Measurements from ENCODE around the gene CRIM1.
"Not testable (repeated sequence)": the region's sequence is repeated elsewhere in the genome, so short reads cannot be mapped to it uniquely, and the experiment has no call there.

The CRIM1 gene

GRCh38 chr2:36351736-36352349 lies 3.7 kb upstream of the CRIM1 start:
- DNase-seq (ENCODE audit: low spot score): peak; percentile 7

DNA sequence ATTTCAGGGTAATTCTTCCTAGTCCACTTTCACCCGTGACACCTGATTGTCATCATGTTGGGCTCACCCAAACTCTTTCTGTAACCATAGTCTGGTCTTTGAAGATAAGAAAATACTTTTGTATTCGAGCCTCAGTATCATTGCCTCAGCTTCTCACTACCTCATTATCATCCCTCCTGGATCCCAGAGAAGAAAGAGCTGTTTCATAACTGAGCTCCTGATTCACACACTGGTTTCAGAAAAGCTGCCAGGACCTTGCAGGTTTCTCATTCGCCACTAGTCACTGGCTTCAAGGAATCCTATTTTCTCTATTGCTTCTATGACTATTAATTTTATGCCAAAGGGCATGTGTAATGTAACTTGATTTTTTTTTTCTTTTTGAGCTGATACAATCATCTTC lies 2.9 kb upstream of the CRIM1 start:
- DNase-seq (ENCODE audit: low spot score): no peak

DNA sequence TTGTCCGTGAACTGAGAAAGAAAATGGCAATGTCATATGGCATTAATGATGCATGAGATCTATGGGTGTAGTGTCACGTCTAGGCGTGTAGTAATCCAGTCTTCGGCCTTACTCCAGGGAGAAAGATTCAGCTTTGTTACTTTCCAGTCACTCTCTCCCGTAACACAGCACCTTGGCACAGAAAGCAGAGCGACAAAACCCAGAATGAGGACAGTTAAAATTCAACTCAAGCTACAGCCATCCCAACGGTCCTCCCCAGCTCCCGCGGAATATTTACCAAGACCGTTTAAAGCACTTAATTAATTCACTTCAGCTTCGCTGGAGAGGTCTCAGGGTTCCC lies 797 bp upstream of the CRIM1 start:
- no peak for DNase-seq (ENCODE audit: low spot score)

DNA sequence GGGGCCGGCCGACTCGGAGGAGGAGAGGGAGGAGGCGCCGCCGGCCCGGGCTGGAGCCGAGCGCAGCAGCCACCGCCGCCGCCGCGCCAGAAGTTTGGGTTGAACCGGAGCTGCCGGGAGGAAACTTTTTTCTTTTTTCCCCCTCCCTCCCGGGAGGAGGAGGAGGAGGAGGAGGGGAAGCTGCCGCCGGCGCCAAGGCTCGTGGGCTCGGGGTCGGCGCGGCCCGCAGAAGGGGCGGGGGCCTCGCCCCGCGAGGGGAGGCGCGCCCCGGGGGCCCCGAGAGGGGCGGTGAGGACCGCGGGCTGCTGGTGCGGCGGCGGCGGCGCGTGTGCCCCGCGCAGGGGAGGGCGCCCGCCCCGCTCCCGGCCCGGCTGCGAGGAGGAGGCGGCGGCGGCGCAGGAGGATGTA lies 316 bp downstream of the CRIM1 start:
- no peak for DNase-seq (ENCODE audit: low spot score)

- DNase-seq (ENCODE audit: low spot score): no peak
These were observed 866 bp downstream of the CRIM1 start for GRCh38 chr2:36356298-36356989.

DNA sequence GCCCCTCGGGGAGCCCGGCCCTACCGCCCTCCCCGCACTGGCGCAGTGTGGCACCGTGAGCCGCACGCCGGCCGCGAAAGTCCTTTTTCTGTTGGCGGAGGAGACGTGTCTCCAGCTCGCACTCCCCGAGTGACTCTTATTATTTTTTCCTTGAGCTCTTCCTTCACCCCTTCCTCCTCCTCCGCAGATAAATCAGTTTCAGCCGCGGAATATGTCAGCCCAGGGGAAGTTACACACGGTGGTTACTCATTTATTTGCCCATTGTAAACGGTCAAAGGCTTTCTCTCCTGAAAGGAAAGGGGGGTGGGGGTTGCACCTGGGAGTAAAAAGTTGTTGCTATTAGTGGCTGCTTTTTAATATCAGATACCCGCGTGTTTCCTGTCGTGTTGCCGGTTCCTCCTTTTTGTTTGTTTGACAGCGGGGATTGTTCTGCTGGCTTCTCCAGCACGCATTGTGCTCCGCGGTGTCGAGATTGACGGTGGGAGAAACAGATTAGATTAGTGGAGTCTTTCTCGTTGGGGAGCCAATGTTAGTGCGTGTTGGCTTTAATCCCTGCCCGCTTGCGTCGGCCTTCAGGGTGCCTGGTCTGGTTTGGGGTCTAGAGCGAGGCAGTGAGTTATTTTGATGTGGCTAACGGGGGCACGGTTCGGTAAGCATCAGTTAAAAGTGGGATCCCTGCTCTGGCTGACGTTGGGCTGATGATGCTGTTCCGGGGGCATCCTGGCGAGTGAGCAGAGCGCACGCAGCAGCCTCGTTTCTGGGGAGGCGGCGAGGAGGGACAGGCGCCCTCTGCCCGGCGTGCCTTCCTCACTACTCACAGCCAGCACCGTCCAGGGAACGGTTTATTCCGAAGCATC lies 1.6 kb downstream of the CRIM1 start:
- no peak for DNase-seq (ENCODE audit: low spot score)

GRCh38 chr2:36357847-36358659 lies 2.5 kb downstream of the CRIM1 start:
- DNase-seq (ENCODE audit: low spot score): no peak

GRCh38 chr2:36359067-36359466 lies 3.5 kb downstream of the CRIM1 start:
- no peak for DNase-seq (ENCODE audit: low spot score)

GRCh38 chr2:36360063-36360462 lies 4.5 kb downstream of the CRIM1 start:
- DNase-seq (ENCODE audit: low spot score): no peak

DNA sequence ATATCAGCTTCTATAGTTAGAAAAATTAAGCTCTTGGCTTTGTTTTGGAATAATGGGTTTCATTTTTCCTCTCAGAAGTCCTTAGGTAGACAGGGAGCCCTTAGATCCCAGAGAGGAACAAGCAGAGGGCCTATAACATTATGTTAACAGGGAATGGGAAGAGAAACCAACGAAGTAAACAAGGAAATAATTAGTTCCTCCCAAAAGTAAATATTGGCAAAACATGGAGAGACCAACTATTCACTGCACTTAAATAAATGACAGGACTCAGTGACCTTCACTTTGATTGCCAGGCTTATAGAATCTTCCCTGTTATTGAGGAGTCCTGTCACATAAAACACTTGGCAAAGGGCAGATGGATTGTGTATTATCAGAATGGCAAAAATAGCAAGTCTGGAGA lies 5.3 kb downstream of the CRIM1 start:
- DNase-seq (ENCODE audit: low spot score): no peak

DNA sequence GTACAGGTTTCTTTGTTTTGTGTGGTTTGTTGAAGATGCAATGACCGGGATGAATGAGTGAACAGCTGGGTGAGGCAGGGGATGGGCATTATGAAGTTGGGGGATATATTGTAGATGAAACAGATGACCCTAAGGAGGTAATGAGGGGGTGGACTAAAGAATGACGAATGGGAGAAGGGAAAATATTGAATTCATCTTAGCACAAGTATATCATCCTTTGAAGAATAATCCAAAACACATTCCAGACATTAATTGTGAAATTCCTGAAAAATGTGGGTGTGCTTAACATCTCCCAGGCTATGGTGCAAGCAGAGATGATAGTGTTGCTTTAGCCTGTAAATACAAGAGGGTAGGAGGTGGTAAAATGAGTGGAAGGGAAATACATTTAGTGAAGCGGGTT lies 5.8 kb downstream of the CRIM1 start:
- no peak for DNase-seq (ENCODE audit: low spot score)

- DNase-seq (ENCODE audit: low spot score): no peak
These were observed 6.7 kb downstream of the CRIM1 start for GRCh38 chr2:36362291-36362690.

- not testable (repeated sequence) for DNase-seq (ENCODE audit: low spot score)
These were observed 7.5 kb downstream of the CRIM1 start for GRCh38 chr2:36363085-36363484.

DNA sequence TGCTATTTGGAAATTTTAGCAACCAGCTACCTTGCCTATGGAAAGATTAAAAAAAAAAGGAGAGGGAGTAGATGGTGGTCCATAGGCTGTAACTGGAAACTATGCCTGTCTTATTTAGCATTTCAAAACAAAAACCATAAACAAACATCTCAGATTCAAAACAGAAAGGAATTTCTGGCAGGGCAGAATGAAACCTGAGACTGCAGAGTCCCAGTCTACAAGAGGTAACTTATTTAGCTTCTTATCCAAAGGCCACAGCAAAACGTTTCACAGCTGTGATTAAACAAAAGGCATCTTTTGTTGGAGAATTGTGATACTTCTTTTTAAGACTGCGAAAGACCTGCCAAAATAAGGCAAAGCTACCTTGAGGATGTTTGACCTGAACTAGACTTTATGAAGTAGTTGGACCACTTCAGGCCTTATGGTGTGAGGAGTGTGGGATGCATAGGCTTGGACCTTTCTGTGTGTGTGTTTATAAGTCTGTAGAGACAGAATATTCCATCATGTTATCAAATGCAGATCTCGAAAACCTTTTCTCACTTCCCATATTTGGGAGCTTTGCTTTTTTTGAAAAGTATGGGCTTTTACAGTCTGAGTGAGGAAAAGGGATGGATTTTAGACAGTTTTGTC lies 11.0 kb downstream of the CRIM1 start:
- no peak for DNase-seq (ENCODE audit: low spot score)

GRCh38 chr2:36367486-36367885 lies 11.9 kb downstream of the CRIM1 start:
- no peak for DNase-seq (ENCODE audit: low spot score)

DNA sequence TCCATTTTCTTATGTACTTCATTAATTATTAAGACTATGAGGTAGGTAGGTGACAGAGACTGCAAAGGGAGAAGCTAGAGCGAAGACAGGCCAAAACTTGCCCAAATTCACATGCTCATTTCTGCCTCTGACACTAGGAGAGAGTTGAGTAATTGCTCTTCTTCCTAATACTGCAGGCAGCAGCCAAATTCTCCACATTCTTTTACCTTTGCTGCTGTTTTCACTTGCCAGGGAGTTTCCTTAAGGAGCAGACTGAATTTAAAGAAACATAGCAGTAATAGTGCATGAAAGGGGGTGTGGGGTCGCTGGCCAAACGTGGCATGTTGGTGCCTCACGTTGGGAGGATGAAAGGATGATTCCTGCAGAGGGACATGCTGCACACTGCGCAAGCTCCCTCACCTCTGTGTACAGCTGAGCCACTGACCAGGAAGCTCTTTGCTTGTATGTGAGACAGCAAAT lies 12.3 kb downstream of the CRIM1 start:
- DNase-seq (ENCODE audit: low spot score): no peak

- no peak for DNase-seq (ENCODE audit: low spot score)
These were observed 12.9 kb downstream of the CRIM1 start for GRCh38 chr2:36368438-36368837.

- DNase-seq (ENCODE audit: low spot score): no peak
These were observed 13.6 kb downstream of the CRIM1 start for GRCh38 chr2:36369163-36369562.

DNA sequence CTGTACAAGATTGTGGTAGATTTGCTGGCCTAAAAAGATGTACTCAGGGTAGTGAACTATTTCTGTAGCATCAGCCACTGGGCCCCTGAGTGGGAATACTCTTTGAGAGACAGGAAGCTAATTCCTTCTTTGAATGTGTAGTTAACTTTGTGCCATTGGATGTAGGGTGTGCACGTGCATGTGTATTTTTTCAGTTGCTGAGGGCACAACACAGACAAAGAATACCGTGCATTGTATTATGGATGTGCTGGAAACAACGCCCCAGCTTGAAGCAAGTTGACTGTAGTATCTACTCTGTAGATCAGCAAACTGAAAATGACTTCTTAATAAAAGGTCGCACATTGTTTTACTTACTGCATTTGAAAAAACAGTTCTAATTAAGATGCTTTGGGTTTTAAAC lies 14.1 kb downstream of the CRIM1 start:
- DNase-seq (ENCODE audit: low spot score): no peak

GRCh38 chr2:36370281-36370680 lies 14.7 kb downstream of the CRIM1 start:
- no peak for DNase-seq (ENCODE audit: low spot score)

GRCh38 chr2:36371070-36371874 lies 15.7 kb downstream of the CRIM1 start:
- DNase-seq (ENCODE audit: low spot score): no peak
